Upper lobe of left lung (tissue), 4 donors: ENCODE measurements around the gene SLC22A17.

Source experiments
- EP300 ChIP-seq, 4 donors: sonication (generic); formaldehyde crosslinking; IDR thresholded peaks; one replicate each; pipeline ENCODE4 v1.5.1; 2017; ENCODE audit warnings: antibody characterized with exemption in 4 of 4, control low read depth in 2 of 4
- POLR2A ChIP-seq, 4 donors: fragments of 450-650 bp; IDR thresholded peaks; one replicate each; pipeline ENCODE4 v1.5.1; 2016 to 2017; ENCODE audit warnings: antibody characterized with exemption in 4 of 4, mild to moderate bottlenecking in 2 of 4
- POLR2AphosphoS5 ChIP-seq, 2 donors: sonication (generic); formaldehyde crosslinking; IDR thresholded peaks; one replicate each; pipeline ENCODE4 v1.5.1; 2017; ENCODE audit warnings: antibody characterized with exemption in 2 of 2
- TF ChIP-seq, protein P1 (sequence below), 6 experiments: fragments of 450-650 bp in 4 of 6; fragments of 200-600 bp in 2 of 6; sonication (generic) in 2 of 6; IDR thresholded peaks; one replicate each; pipeline ENCODE4 v1.5.1; 2016 to 2019; ENCODE audit warnings: antibody characterized with exemption in 6 of 6

DNA sequence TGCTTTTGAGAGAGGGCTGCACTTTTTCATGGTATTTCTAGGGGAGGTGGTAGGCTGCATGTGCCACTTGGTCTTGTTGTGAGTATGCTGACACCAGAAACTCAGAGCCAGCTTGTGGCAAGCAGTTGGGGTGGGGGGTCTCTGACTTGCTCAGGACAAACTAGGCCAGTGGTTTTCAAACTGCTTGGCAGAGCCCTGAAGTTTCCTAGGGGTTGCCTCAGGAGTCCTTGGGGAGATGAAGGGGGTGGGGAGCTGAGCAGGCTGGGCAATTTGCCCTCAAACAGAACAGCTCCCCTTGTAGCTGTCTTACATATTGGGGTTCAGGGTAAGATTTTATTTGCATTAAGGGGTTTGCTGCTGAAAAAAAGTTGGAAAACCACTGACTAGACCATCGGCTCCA is 42.1 kb downstream of the SLC22A17 start:
- TF ChIP-seq, protein P1, sequence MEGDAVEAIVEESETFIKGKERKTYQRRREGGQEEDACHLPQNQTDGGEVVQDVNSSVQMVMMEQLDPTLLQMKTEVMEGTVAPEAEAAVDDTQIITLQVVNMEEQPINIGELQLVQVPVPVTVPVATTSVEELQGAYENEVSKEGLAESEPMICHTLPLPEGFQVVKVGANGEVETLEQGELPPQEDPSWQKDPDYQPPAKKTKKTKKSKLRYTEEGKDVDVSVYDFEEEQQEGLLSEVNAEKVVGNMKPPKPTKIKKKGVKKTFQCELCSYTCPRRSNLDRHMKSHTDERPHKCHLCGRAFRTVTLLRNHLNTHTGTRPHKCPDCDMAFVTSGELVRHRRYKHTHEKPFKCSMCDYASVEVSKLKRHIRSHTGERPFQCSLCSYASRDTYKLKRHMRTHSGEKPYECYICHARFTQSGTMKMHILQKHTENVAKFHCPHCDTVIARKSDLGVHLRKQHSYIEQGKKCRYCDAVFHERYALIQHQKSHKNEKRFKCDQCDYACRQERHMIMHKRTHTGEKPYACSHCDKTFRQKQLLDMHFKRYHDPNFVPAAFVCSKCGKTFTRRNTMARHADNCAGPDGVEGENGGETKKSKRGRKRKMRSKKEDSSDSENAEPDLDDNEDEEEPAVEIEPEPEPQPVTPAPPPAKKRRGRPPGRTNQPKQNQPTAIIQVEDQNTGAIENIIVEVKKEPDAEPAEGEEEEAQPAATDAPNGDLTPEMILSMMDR (IDR thresholded peaks at IDR 0.05), result no peak
- TF ChIP-seq POLR2AphosphoS5 (IDR thresholded peaks at IDR 0.05), result no peak
- TF ChIP-seq EP300 (IDR thresholded peaks at IDR 0.05), result no peak
- no peak for TF ChIP-seq POLR2A (IDR thresholded peaks at IDR 0.05)
